Activated CD4-positive, alpha-beta memory T cell treated with anti-CD3 and anti-CD28 coated beads for 36 hours (primary cell): ENCODE measurements around the gene FAM13B. TPM values are rescaled to one million over a fixed set of nuclear protein-coding genes. Genes with fewer than 3 reads are reported as not detected.
"Not testable (repeated sequence)": the region's sequence is repeated elsewhere in the genome, so short reads cannot be mapped to it uniquely, and the experiment has no call there.

ENCODE experiments used
- CTCF ChIA-PET: fragments of 350-600 bp; sonication (Branson Sonifier 250); formaldehyde crosslinking; loops from one replicate; lab custom pipeline; 2021; ENCODE audit warnings: antibody characterized with exemption, inconsistent platforms; lab: Charles Lee
- POLR2A ChIA-PET: fragments of 350-600 bp; sonication (Branson Sonifier 250); formaldehyde crosslinking; loops from one replicate; lab custom pipeline; 2021; ENCODE audit warnings: antibody characterized with exemption; lab: Charles Lee
- DNase-seq: peaks from one replicate; pipeline ENCODE4 v3.0.0-alpha.2; 2020
- H3K27ac Mint-ChIP-seq: one replicate; pipeline ENCODE4 v1.8.0; 2021; ENCODE audit warnings: mixed read lengths
- H3K27me3 Mint-ChIP-seq: one replicate; pipeline ENCODE4 v1.8.0; 2021; ENCODE audit warnings: mixed read lengths
- H3K36me3 Mint-ChIP-seq: one replicate; pipeline ENCODE4 v1.8.0; 2021; ENCODE audit warnings: mixed read lengths
- H3K4me1 Mint-ChIP-seq: one replicate; pipeline ENCODE4 v1.8.0; 2021; ENCODE audit warnings: low read depth, mixed read lengths
- H3K4me3 Mint-ChIP-seq: one replicate; pipeline ENCODE4 v1.8.0; 2021; ENCODE audit warnings: mild to moderate bottlenecking, mixed read lengths
- H3K9me3 Mint-ChIP-seq: one replicate; pipeline ENCODE4 v1.8.0; 2021; ENCODE audit warnings: mixed read lengths
- intact Hi-C: fragments of 100-400 bp; cut with micrococcal nuclease; formaldehyde crosslinking; loops from one replicate; pipeline ENCODE4 v1.15.1; 2023
- total RNA-seq, 2 experiments: library from RNA; stranded (reverse); gene quantifications; one replicate each; pipeline ENCODE4 v1.2.3, GENCODE V29; 2021

Gene FAM13B
- total RNA-seq, 2 experiments from 2014 or later: 11.5 to 13.8 TPM

- CTCF ChIA-PET: interaction anchor here (0.6 to 9.0 kb wide), 9 partner anchors 33 to 404 kb away, joined by 3 to 205 read pairs (median 3); partner anchors contain the start of genes BRD8, KDM3B and KIF20A
- DNase-seq: no peak
- peak overlapping the region; percentile 97 for H3K4me3 Mint-ChIP-seq
- H3K4me1 Mint-ChIP-seq: peaks cover 54% of the 10 kb centered on the region
- POLR2A ChIA-PET: interaction anchor here (1.0 kb wide), 1 partner anchor 35 kb away, joined by 5 read pairs; no protein-coding TSS in a partner anchor
- peak overlapping the region; percentile 92 for H3K27ac Mint-ChIP-seq
- intact Hi-C loops: loop anchor here (1.0 to 10.0 kb wide), 6 partner anchors 36 to 321 kb away; partner anchors contain the start of genes BRD8, HNRNPA0, KDM3B and KIF20A
- H3K9me3 Mint-ChIP-seq: no peaks in the 10 kb centered on the region
- H3K27me3 Mint-ChIP-seq: no peaks in the 10 kb centered on the region
- H3K36me3 Mint-ChIP-seq: no peaks in the 10 kb centered on the region
These were observed 518 bp upstream of the FAM13B start for GRCh38 chr5:138033386-138033808.

GRCh38 chr5:138032028-138032571 is 779 bp downstream of the FAM13B start:
- intact Hi-C loops: loop anchor here (2.0 to 10.0 kb wide), 5 partner anchors 35 to 323 kb away; partner anchors contain the start of genes BRD8, KDM3B, KIF20A and PKD2L2
- H3K27me3 Mint-ChIP-seq: no peaks in the 10 kb centered on the region
- H3K4me1 Mint-ChIP-seq: peaks cover 60% of the 10 kb centered on the region
- POLR2A ChIA-PET: no interaction called here
- H3K9me3 Mint-ChIP-seq: no peaks in the 10 kb centered on the region
- no peak for DNase-seq
- H3K36me3 Mint-ChIP-seq: no peaks in the 10 kb centered on the region
- H3K27ac Mint-ChIP-seq: peak overlapping the region; percentile 92
- peak overlapping the region; percentile 97 for H3K4me3 Mint-ChIP-seq
- CTCF ChIA-PET: interaction anchor here (4.6 to 9.0 kb wide), 2 partner anchors 34 to 46 kb away, joined by 49 to 205 read pairs; no protein-coding TSS in a partner anchor

- Mint-ChIP-seq H3K9me3 (no peaks in the 10 kb centered on the region), H3K27ac (peak overlapping the region; percentile 92), H3K36me3 (no peaks in the 10 kb centered on the region), H3K4me3 (peak overlapping the region; percentile 7), H3K27me3 (no peaks in the 10 kb centered on the region), H3K4me1 (peaks cover 70% of the 10 kb centered on the region)
- CTCF ChIA-PET: interaction anchor here (0.6 to 1.9 kb wide), 4 partner anchors 38 to 177 kb away, joined by 3 to 6 read pairs (median 4); no protein-coding TSS in a partner anchor
- intact Hi-C loops: loop anchor here (5.0 to 10.0 kb wide), 3 partner anchors 33 to 325 kb away; partner anchors contain the start of genes KDM3B and PKD2L2
- no peak for DNase-seq
- POLR2A ChIA-PET: interaction anchor here (0.6 kb wide), 2 partner anchors 12 to 157 kb away, joined by 3 to 5 read pairs; no protein-coding TSS in a partner anchor
These were observed 2.9 kb downstream of the FAM13B start for GRCh38 chr5:138029944-138030343.

GRCh38 chr5:138029501-138029900 is 3.4 kb downstream of the FAM13B start:
- Mint-ChIP-seq H3K27me3 (no peaks in the 10 kb centered on the region), H3K9me3 (no peaks in the 10 kb centered on the region), H3K36me3 (no peaks in the 10 kb centered on the region), H3K4me3 (peak overlapping the region; percentile 55), H3K27ac (peak overlapping the region; percentile 57), H3K4me1 (peaks cover 74% of the 10 kb centered on the region)
- no peak for DNase-seq
- ChIA-PET CTCF (interaction anchor here (1.3 to 1.8 kb wide), 3 partner anchors 38 to 250 kb away, joined by 4 to 7 read pairs (median 4); no protein-coding TSS in a partner anchor), POLR2A (interaction anchor here (0.6 kb wide), 2 partner anchors 12 to 157 kb away, joined by 3 to 5 read pairs; no protein-coding TSS in a partner anchor)
- intact Hi-C loops: no loop called here

- no peaks in the 10 kb centered on the region for H3K36me3 Mint-ChIP-seq
- peak overlapping the region; percentile 68 for H3K27ac Mint-ChIP-seq
- H3K4me3 Mint-ChIP-seq: peak overlapping the region; percentile 27
- CTCF ChIA-PET: interaction anchor here (1.3 to 1.8 kb wide), 3 partner anchors 39 to 250 kb away, joined by 4 to 7 read pairs (median 4); no protein-coding TSS in a partner anchor
- DNase-seq: no peak
- H3K27me3 Mint-ChIP-seq: no peaks in the 10 kb centered on the region
- peaks cover 79% of the 10 kb centered on the region for H3K4me1 Mint-ChIP-seq
- no peaks in the 10 kb centered on the region for H3K9me3 Mint-ChIP-seq
- intact Hi-C loops: no loop called here
- POLR2A ChIA-PET: no interaction called here
These were observed 3.9 kb downstream of the FAM13B start for GRCh38 chr5:138028971-138029365.

GRCh38 chr5:138028262-138028970 is 4.5 kb downstream of the FAM13B start:
- H3K27me3 Mint-ChIP-seq, DNase-seq, H3K27ac Mint-ChIP-seq, H3K4me3 Mint-ChIP-seq, H3K9me3 Mint-ChIP-seq, H3K36me3 Mint-ChIP-seq, intact Hi-C loops: not testable (repeated sequence)
- ChIA-PET POLR2A (interaction anchor here (1.0 kb wide), 1 partner anchor 52 kb away, joined by 3 read pairs; no protein-coding TSS in a partner anchor), CTCF (interaction anchor here (0.5 to 3.2 kb wide), 4 partner anchors 8 to 384 kb away, joined by 4 to 20 read pairs (median 8); no protein-coding TSS in a partner anchor)
- H3K4me1 Mint-ChIP-seq: peaks cover 77% of the 10 kb centered on the region

- H3K36me3 Mint-ChIP-seq, DNase-seq, intact Hi-C loops, H3K9me3 Mint-ChIP-seq, H3K4me3 Mint-ChIP-seq, H3K27me3 Mint-ChIP-seq, H3K27ac Mint-ChIP-seq: not testable (repeated sequence)
- CTCF ChIA-PET: interaction anchor here (0.9 to 3.2 kb wide), 5 partner anchors 9 to 248 kb away, joined by 3 to 20 read pairs (median 4); no protein-coding TSS in a partner anchor
- peaks cover 85% of the 10 kb centered on the region for H3K4me1 Mint-ChIP-seq
- POLR2A ChIA-PET: interaction anchor here (0.6 kb wide), 2 partner anchors 38 to 329 kb away, joined by 3 to 4 read pairs; no protein-coding TSS in a partner anchor
These were observed 6.1 kb downstream of the FAM13B start for GRCh38 chr5:138026793-138027192.

- ChIA-PET CTCF (interaction anchor here (1.0 to 3.2 kb wide), 3 partner anchors 11 to 47 kb away, joined by 3 to 20 read pairs (median 3); no protein-coding TSS in a partner anchor), POLR2A (no interaction called here)
- Mint-ChIP-seq H3K27ac (no peak overlapping the region), H3K4me1 (peaks cover 69% of the 10 kb centered on the region), H3K36me3 (peaks cover under 1% of the 10 kb centered on the region), H3K4me3 (no peak overlapping the region), H3K27me3 (no peaks in the 10 kb centered on the region), H3K9me3 (no peaks in the 10 kb centered on the region)
- no peak for DNase-seq
- intact Hi-C loops: no loop called here
These were observed 7.6 kb downstream of the FAM13B start for GRCh38 chr5:138025285-138025684.

- Mint-ChIP-seq H3K9me3 (no peaks in the 10 kb centered on the region), H3K27ac (no peak overlapping the region), H3K4me1 (peaks cover 58% of the 10 kb centered on the region), H3K4me3 (no peak overlapping the region), H3K27me3 (no peaks in the 10 kb centered on the region), H3K36me3 (peaks cover 4% of the 10 kb centered on the region)
- ChIA-PET POLR2A (interaction anchor here (0.6 kb wide), 1 partner anchor 103 kb away, joined by 3 read pairs; no protein-coding TSS in a partner anchor), CTCF (interaction anchor here (1.8 kb wide), 1 partner anchor 13 kb away, joined by 8 read pairs; no protein-coding TSS in a partner anchor)
- intact Hi-C loops: no loop called here
- DNase-seq: no peak
These were observed 8.8 kb downstream of the FAM13B start for GRCh38 chr5:138024117-138024516.

- POLR2A ChIA-PET: no interaction called here
- Mint-ChIP-seq H3K36me3 (peaks cover 15% of the 10 kb centered on the region), H3K4me3 (no peak overlapping the region), H3K27ac (no peak overlapping the region), H3K4me1 (peaks cover 47% of the 10 kb centered on the region), H3K27me3 (no peaks in the 10 kb centered on the region), H3K9me3 (no peaks in the 10 kb centered on the region)
- CTCF ChIA-PET: interaction anchor here (1.8 kb wide), 1 partner anchor 14 kb away, joined by 8 read pairs; no protein-coding TSS in a partner anchor
- intact Hi-C loops: no loop called here
- no peak for DNase-seq
These were observed 10.0 kb downstream of the FAM13B start for GRCh38 chr5:138022912-138023311.

GRCh38 chr5:138021771-138022170 is 11.1 kb downstream of the FAM13B start:
- H3K9me3 Mint-ChIP-seq: no peaks in the 10 kb centered on the region
- no peaks in the 10 kb centered on the region for H3K27me3 Mint-ChIP-seq
- CTCF ChIA-PET: interaction anchor here (0.8 kb wide), 1 partner anchor 14 kb away, joined by 3 read pairs; no protein-coding TSS in a partner anchor
- H3K27ac Mint-ChIP-seq: no peak overlapping the region
- peaks cover 37% of the 10 kb centered on the region for H3K4me1 Mint-ChIP-seq
- POLR2A ChIA-PET: no interaction called here
- peaks cover 23% of the 10 kb centered on the region for H3K36me3 Mint-ChIP-seq
- no peak for DNase-seq
- H3K4me3 Mint-ChIP-seq: no peak overlapping the region
- intact Hi-C loops: no loop called here
